HepG2 (cell line): Measurements from ENCODE around the gene SH2D3C.

Source experiments
- HDAC1 ChIP-seq: sonication (generic); formaldehyde crosslinking; IDR thresholded peaks from 2 replicates; pipeline ENCODE4 v1.5.1; 2020; ENCODE audit warnings: mild to moderate bottlenecking, missing genetic modification reagents
- ZFP36 ChIP-seq: fragments of 150-350 bp; IDR thresholded peaks from 2 replicates; pipeline ENCODE4 v1.6.1; 2018; ENCODE audit warnings: borderline replicate concordance, low read length, low read depth; ENCODE audit not compliant: partially characterized antibody

DNA sequence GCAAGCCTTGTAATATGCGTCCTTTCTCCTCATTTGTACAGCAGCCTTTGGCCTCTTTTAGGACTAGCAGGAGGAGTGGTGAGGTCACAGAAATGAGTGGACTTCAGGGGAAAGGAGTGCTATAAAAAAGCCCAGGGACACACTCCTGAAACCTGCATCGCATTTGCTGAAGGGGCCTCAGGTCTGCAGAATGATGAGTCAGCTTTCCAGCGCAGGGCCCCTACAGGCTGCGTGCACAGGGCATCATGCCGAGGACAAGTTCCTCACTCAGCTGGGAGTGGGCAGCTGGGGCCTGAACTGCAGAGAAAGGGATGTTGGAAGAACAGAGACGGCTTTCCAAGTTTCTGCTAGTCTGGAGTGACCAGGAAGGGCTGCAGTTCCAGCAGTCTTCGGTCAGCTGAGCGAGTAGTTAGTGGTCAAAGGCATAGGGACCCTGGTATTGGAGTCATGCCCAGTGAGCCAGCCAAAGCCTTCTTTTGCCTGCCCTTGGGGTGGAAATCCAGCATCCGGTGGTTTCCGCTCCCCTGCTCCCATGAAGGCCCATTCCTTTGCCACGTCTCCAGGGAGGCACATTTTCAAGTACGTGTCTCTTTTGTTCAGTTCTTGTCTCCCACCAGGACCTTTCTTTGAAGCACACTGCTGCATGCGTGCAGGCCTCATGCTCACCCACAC, 89.0 kb downstream of the SH2D3C start:
- TF ChIP-seq ZFP36 (no peak), HDAC1 (CRISPR knock-in tag) (no peak)
